C4-2B (cell line): ENCODE measurements around the gene MMP25.

Experiments used
- CTCF ChIP-seq: fragments of 450-650 bp; conservative IDR thresholded peaks from 2 replicates; pipeline ENCODE4 v1.5.1; 2017; ENCODE audit warnings: mild to moderate bottlenecking
- ZFX ChIP-seq: fragments of 450-650 bp; IDR thresholded peaks from 2 replicates; pipeline ENCODE4 v1.6.1; 2017

DNA sequence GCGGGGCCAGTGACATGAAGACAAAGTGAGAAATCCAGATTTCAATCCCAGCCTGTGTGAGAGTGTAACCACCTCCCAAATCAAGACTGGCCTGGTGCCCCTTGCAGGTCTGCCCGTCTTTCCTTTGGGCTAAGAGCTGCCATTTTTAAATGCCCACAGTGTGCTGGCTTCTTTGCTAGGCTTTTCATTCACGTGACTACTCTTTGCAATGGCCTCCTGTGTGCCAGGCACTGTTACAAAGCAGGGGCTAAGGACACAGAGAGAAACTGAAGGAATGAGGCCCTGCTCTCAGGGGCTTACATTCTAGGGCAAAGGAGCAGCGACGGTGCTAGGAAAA lies 53.0 kb downstream of the MMP25 start:
- TF ChIP-seq CTCF (no peak), ZFX (no peak)
